ENCODE results near the gene FGD3.

DNA sequence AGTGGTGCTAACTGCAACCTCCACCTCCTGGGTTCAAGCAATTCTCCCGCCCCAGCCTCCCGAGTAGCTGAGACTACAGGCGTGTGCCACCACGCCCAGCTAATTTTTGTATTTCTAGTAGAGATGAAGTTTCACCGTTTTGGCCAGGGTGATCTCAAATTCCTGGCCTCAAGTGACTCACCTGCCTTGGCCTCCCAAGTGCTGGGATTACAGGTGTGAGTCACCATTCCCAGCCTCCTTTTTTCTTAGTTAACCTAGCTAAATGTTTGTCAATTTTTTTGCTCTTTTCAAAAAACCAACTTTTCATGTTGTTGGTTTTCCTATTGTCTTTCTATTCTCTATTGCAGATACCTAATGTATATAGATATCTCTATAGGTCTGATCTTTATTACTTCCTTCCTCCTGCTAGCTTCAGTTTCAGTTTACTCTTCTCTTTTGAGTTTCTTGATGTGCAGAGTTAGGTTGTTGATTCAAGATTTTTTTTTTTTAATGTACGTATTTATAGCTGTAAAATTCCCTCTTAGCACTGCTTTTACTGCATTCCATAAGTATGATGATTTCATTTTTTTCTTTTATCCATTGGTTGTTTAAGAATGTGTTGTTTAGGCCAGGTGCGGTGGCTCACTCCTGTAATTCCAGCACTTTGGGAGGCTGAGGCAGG, 32.9 kb downstream of the FGD3 start:
- TF ChIP-seq, protein P1, sequence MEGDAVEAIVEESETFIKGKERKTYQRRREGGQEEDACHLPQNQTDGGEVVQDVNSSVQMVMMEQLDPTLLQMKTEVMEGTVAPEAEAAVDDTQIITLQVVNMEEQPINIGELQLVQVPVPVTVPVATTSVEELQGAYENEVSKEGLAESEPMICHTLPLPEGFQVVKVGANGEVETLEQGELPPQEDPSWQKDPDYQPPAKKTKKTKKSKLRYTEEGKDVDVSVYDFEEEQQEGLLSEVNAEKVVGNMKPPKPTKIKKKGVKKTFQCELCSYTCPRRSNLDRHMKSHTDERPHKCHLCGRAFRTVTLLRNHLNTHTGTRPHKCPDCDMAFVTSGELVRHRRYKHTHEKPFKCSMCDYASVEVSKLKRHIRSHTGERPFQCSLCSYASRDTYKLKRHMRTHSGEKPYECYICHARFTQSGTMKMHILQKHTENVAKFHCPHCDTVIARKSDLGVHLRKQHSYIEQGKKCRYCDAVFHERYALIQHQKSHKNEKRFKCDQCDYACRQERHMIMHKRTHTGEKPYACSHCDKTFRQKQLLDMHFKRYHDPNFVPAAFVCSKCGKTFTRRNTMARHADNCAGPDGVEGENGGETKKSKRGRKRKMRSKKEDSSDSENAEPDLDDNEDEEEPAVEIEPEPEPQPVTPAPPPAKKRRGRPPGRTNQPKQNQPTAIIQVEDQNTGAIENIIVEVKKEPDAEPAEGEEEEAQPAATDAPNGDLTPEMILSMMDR (IDR thresholded peaks at IDR 0.05; ENCODE audit: low read depth, low read length, poor library complexity, severe bottlenecking), result no peak
- TF ChIP-seq EZH2phosphoT487 (IDR thresholded peaks at IDR 0.05; ENCODE audit: borderline replicate concordance, low read length), result no peak
